Lower leg skin (tissue), 3 donors: Measurements from ENCODE around the gene BTBD1.
"Not testable (repeated sequence)": the region's sequence is repeated elsewhere in the genome, so short reads cannot be mapped to it uniquely, and the experiment has no call there.

Source experiments
- POLR2A ChIP-seq, 2 donors: fragments of 450-650 bp; IDR thresholded peaks; one replicate each; pipeline ENCODE4 v1.6.1; 2016 to 2017; ENCODE audit warnings: antibody characterized with exemption in 2 of 2, mild to moderate bottlenecking in 1 of 2, moderate library complexity in 1 of 2
- TF ChIP-seq, protein P1 (sequence below), 3 donors: fragments of 450-650 bp; IDR thresholded peaks; one replicate each; pipeline ENCODE4 v1.5.1; 2016; ENCODE audit warnings: antibody characterized with exemption in 3 of 3, mild to moderate bottlenecking in 3 of 3, moderate library complexity in 2 of 3

DNA sequence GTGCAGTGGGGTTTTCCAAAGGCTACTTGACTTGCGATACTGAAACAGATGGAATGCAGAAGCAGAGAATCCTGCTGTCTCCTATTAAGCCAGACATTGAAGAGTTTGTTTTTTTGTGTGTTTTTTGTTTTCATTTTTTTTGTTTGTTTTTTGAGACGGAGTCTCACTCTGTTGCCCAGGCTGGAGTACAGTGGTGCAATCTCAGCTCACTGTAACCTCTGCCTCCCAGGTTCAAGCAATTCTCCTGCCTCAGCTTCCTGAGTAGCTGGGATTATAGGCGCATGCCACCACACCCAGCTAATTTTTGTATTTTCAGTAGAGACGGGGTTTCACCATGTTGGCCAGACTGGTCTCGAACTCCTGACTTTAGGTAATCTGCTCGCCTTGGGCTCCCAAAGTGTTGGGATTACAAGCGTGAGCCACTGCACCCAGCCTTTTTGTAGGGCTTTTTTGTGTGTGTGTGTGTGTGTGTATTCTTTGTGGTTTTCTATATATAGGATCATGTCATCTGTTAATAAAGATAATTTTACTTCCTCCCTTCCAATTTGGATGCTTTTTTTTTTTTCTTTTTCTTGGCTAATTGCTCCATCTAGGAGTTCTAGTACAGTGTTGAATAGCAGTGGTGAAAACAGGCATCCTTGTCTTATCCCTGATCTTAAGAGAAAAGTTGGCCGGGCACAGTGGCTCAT is 19.0 kb upstream of the BTBD1 start:
- TF ChIP-seq, protein P1, sequence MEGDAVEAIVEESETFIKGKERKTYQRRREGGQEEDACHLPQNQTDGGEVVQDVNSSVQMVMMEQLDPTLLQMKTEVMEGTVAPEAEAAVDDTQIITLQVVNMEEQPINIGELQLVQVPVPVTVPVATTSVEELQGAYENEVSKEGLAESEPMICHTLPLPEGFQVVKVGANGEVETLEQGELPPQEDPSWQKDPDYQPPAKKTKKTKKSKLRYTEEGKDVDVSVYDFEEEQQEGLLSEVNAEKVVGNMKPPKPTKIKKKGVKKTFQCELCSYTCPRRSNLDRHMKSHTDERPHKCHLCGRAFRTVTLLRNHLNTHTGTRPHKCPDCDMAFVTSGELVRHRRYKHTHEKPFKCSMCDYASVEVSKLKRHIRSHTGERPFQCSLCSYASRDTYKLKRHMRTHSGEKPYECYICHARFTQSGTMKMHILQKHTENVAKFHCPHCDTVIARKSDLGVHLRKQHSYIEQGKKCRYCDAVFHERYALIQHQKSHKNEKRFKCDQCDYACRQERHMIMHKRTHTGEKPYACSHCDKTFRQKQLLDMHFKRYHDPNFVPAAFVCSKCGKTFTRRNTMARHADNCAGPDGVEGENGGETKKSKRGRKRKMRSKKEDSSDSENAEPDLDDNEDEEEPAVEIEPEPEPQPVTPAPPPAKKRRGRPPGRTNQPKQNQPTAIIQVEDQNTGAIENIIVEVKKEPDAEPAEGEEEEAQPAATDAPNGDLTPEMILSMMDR (IDR thresholded peaks at IDR 0.05) = not testable (repeated sequence)
- not testable (repeated sequence) for TF ChIP-seq POLR2A (IDR thresholded peaks at IDR 0.05)
